DLD1 (cell line): ENCODE measurements around the gene TP53TG3F.
"Not testable (repeated sequence)": the region's sequence is repeated elsewhere in the genome, so short reads cannot be mapped to it uniquely, and the experiment has no call there.

Source experiments
- in situ Hi-C: cut with HindIII; loops from 2 replicates; pipeline ENCODE4 v1.10.0; 2017; ENCODE audit warnings: low sequenced_read_pairs

Gene TP53TG3F, protein sequence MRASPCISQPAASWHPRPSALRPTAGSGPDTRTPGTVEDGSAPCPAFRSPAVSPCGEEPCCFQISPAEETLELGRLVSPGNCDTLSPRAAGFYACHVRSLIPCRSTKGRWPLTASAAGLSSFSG

DNA sequence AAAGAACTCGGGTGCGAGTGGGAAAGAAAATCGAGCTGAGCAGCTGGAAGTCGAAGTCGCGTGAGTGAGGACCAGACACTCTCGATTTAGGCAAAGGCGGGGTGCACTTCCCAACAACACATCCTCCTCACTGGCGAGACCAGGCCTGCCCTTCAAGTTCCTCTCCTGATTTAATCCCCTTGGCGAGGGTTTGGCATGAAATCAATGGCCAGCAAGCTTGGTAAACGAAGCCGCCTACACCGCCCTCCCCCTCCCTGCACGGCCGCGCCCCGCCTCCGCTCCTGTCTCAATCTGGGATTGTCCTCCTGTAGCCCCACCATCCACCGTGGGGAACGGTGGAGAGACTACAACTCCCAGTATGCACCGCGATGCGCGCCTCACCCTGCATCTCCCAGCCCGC lies at the start of gene TP53TG3F:
Gene TP53TG3F, plus strand, starts transcription at position 301 of the 400 bp plus-strand sequence. Its CDS starts 68 bp downstream, at position 369.
- in situ Hi-C loops = not testable (repeated sequence)

DNA sequence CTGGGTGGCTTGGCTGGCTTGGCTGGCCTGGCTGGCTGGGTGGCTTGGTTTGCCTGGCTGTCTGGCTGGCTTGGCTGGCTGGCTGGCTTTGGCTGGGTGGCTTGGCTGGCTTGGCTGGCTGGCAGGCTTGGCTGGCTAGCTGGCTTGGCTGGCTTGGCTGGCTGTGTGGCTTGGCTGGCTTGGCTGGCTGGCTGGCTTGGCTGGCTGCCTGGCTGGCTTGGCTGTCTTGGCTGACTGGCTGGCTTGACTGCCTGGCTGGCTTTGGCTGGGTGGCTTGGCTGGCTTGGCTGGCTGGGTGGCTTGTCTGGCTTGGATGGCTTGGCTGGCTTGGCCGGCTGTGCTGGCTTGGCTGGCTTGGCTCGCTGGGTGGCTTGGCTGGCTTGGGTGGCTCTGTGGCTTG lies 32.2 kb downstream of the TP53TG3F start:
- in situ Hi-C loops = not testable (repeated sequence)

DNA sequence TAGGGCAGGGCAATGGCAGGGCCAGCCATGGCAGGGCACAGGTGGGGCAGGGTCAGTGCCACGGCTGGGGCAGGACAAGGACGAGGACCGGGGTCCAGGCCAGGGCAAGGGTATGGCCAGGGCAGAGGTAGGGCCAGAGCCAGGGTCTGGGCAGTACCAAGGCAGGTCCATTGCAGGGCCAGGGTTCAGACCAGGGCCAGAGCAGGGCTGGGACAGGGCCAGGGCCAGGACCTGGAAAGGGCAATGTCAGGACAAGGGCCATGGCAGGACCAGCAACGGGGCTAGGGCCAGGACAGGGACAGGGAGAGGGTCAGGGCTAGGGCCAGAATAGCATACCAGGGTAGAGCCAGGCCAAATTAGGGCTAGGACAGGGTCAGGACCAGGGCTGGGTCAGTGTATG lies 47.8 kb downstream of the TP53TG3F start:
- in situ Hi-C loops = not testable (repeated sequence)

DNA sequence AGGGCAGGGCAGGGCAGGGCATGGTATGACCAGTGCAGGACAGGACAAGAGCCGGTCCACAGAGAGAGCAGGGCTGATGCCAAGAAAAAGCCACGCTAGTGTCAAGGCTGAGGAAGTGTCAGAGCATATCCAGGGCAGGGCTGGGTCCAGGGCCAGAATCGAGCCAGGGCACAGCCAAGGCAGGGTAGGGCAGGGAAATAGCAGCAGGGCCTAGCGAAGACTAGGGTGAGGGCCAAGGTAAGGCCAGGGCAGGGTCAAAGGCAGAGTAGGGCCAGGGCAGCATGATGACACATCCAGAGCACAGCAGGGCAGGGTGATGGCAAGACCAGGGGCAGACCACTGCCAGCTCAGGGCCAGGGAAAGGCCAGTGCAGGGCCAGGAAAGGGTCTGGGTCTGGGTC lies 49.7 kb downstream of the TP53TG3F start:
- in situ Hi-C loops = not testable (repeated sequence)

DNA sequence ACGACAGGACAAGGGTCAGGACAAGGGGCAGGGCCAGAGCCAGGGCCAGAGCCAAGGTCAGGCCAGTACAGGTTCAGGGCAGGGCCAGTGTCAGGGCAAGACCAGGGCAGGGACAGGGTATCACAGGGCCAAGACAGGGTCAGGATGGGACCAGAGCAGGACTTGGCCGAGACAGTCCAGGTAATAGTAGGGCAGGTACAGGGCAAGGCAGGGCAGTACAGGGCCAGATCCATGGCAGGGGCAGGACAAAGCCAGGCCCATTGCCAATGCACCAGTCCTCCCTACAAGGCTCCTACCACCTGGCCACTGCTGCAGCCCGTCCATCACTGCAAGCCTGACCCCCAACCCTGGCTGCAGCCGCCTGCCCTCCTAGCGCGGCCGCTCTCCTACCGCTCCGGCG lies 50.5 kb downstream of the TP53TG3F start:
- in situ Hi-C loops = not testable (repeated sequence)
